CD4-positive, alpha-beta T cell (primary cell): ENCODE measurements around the gene GALNT1. TPM values are rescaled to one million over a fixed set of nuclear protein-coding genes. Genes with fewer than 3 reads are reported as not detected.

ENCODE experiments used
- ATAC-seq: fragments of 200-7000 bp; cut with Tn5 transposase; one replicate; pipeline ENCODE4 v1.10.0; 2022; ENCODE audit warnings: mild to moderate bottlenecking; ENCODE audit not compliant: poor library complexity
- CTCF ChIA-PET: fragments of 350-600 bp; sonication (Branson Sonifier 250); formaldehyde crosslinking; loops from one replicate; lab custom pipeline; 2021; ENCODE audit warnings: antibody characterized with exemption, inconsistent platforms; lab: Charles Lee
- POLR2A ChIA-PET: fragments of 350-600 bp; sonication (Branson Sonifier 250); formaldehyde crosslinking; loops from one replicate; lab custom pipeline; 2021; ENCODE audit warnings: antibody characterized with exemption, inconsistent platforms; lab: Charles Lee
- DNase-seq, 14 experiments: peaks; one replicate each; pipeline ENCODE4 v3.0.0-alpha.2; 2013 to 2020; ENCODE audit warnings: mixed read lengths in 2 of 14
- H3K27ac ChIP-seq, 2 donors: one replicate each; pipeline versions ENCODE4 v1.5.1 to v1.7.0; 2013; ENCODE audit warnings: low read length in 2 of 2, low read depth in 1 of 2, mild to moderate bottlenecking in 1 of 2
- H3K27me3 ChIP-seq, 2 experiments: 1 replicate in 1 of 2; 2 replicates in 1 of 2; pipeline versions ENCODE4 v1.6.1 to v1.7.0; 2013; ENCODE audit warnings: low read length in 2 of 2, control low read depth in 1 of 2, mild to moderate bottlenecking in 1 of 2, moderate library complexity in 1 of 2; ENCODE audit not compliant: insufficient read depth in 2 of 2, control insufficient read depth in 1 of 2
- H3K36me3 ChIP-seq: one replicate; pipeline ENCODE4 v1.6.1; 2013; ENCODE audit warnings: low read length, control low read depth; ENCODE audit not compliant: insufficient read depth
- H3K4me1 ChIP-seq: one replicate; pipeline ENCODE4 v1.6.1; 2013; ENCODE audit warnings: low read length, control low read depth; ENCODE audit not compliant: insufficient read depth
- H3K4me3 ChIP-seq: one replicate; pipeline ENCODE4 v1.5.1; 2013; ENCODE audit warnings: mild to moderate bottlenecking, low read length, moderate library complexity
- H3K9me3 ChIP-seq, 2 experiments: 1 replicate in 1 of 2; 2 replicates in 1 of 2; pipeline versions ENCODE4 v1.6.1 to v1.7.0; 2013; ENCODE audit warnings: low read length in 2 of 2, mild to moderate bottlenecking in 2 of 2, control low read depth in 1 of 2, moderate library complexity in 1 of 2; ENCODE audit not compliant: control insufficient read depth in 1 of 2, insufficient read depth in 1 of 2
- H3K27ac Mint-ChIP-seq: one replicate; pipeline ENCODE4 v1.8.0; 2020; ENCODE audit warnings: mixed read lengths
- H3K27me3 Mint-ChIP-seq: one replicate; pipeline ENCODE4 v1.8.0; 2021; ENCODE audit warnings: mixed read lengths
- H3K36me3 Mint-ChIP-seq: one replicate; pipeline ENCODE4 v1.8.0; 2021; ENCODE audit warnings: low read depth, mixed read lengths
- H3K4me1 Mint-ChIP-seq: one replicate; pipeline ENCODE4 v1.8.0; 2021; ENCODE audit warnings: low read depth, mixed read lengths
- H3K4me3 Mint-ChIP-seq: one replicate; pipeline ENCODE4 v1.8.0; 2020; ENCODE audit warnings: mild to moderate bottlenecking, mixed read lengths
- H3K9me3 Mint-ChIP-seq: one replicate; pipeline ENCODE4 v1.8.0; 2020; ENCODE audit warnings: mixed read lengths
- intact Hi-C, 2 experiments: fragments of 100-400 bp; cut with DNase I in 1 of 2; cut with micrococcal nuclease in 1 of 2; formaldehyde crosslinking; loops; one replicate each; pipeline versions ENCODE4 v1.15.1 to v1.9.0; 2023 to 2025; cut with DNase I, micrococcal nuclease
- total RNA-seq, 174 experiments: library from RNA in 2 of 174; stranded (reverse) in 2 of 174; gene quantifications; one replicate each; pipeline ENCODE4 v1.2.3 and lab custom pipeline; 2021 to 2026
- TF ChIP-seq, protein P1 (sequence below): fragments of 200-600 bp; IDR thresholded peaks from one replicate; pipeline ENCODE4 v1.8.0; 2022; ENCODE audit warnings: antibody characterized with exemption, mild to moderate bottlenecking

The GALNT1 gene
- total RNA-seq, 2 experiments from 2014 or later: 16.1 to 17.9 TPM

- Mint-ChIP-seq H3K4me1 (no peaks in the 10 kb centered on the region), H3K9me3 (no peaks in the 10 kb centered on the region), H3K36me3 (peaks cover 57% of the 10 kb centered on the region), H3K27ac (no peak overlapping the region), H3K27me3 (no peaks in the 10 kb centered on the region), H3K4me3 (no peak overlapping the region)
- peaks cover 0 to 3% of the 10 kb centered on the region in 2 experiments for H3K9me3 ChIP-seq
- no peak overlapping the region for H3K4me3 ChIP-seq
- DNase-seq (no peak), ATAC-seq (no peak)
- H3K27me3 ChIP-seq: no peaks in the 10 kb centered on the region
- peaks cover 9% of the 10 kb centered on the region for H3K36me3 ChIP-seq
- intact Hi-C loops: no loop called here
- TF ChIP-seq, protein P1, sequence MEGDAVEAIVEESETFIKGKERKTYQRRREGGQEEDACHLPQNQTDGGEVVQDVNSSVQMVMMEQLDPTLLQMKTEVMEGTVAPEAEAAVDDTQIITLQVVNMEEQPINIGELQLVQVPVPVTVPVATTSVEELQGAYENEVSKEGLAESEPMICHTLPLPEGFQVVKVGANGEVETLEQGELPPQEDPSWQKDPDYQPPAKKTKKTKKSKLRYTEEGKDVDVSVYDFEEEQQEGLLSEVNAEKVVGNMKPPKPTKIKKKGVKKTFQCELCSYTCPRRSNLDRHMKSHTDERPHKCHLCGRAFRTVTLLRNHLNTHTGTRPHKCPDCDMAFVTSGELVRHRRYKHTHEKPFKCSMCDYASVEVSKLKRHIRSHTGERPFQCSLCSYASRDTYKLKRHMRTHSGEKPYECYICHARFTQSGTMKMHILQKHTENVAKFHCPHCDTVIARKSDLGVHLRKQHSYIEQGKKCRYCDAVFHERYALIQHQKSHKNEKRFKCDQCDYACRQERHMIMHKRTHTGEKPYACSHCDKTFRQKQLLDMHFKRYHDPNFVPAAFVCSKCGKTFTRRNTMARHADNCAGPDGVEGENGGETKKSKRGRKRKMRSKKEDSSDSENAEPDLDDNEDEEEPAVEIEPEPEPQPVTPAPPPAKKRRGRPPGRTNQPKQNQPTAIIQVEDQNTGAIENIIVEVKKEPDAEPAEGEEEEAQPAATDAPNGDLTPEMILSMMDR: no peak
- H3K4me1 ChIP-seq: no peaks in the 10 kb centered on the region
- H3K27ac ChIP-seq: no peak overlapping the region
- CTCF ChIA-PET: interaction anchor here (1.0 kb wide), 1 partner anchor 46 kb away, joined by 3 read pairs; no protein-coding TSS in a partner anchor
- POLR2A ChIA-PET: no interaction called here
Measured at GRCh38 chr18:35710581-35710980, 129.0 kb downstream of the GALNT1 start.

- CTCF ChIA-PET: no interaction called here
- no peaks in the 10 kb centered on the region for H3K27me3 ChIP-seq
- Mint-ChIP-seq H3K36me3 (peaks cover 51% of the 10 kb centered on the region), H3K9me3 (no peaks in the 10 kb centered on the region), H3K4me1 (no peaks in the 10 kb centered on the region), H3K27ac (no peak overlapping the region), H3K4me3 (no peak overlapping the region), H3K27me3 (no peaks in the 10 kb centered on the region)
- intact Hi-C loops: no loop called here
- H3K36me3 ChIP-seq: peaks cover 5% of the 10 kb centered on the region
- no peaks in the 10 kb centered on the region for H3K4me1 ChIP-seq
- POLR2A ChIA-PET: no interaction called here
- H3K27ac ChIP-seq: no peak overlapping the region
- peaks cover 0 to 4% of the 10 kb centered on the region in 2 experiments for H3K9me3 ChIP-seq
- DNase-seq (no peak), ATAC-seq (no peak)
- no peak overlapping the region for H3K4me3 ChIP-seq
- TF ChIP-seq, protein P1: no peak
Measured at GRCh38 chr18:35711227-35711626, 129.7 kb downstream of the GALNT1 start.

- Histone ChIP-seq H3K27me3 (no peaks in the 10 kb centered on the region), H3K27ac (no peak overlapping the region), H3K9me3 (peaks cover 0 to 4% of the 10 kb centered on the region in 2 experiments), H3K4me1 (no peaks in the 10 kb centered on the region), H3K4me3 (no peak overlapping the region), H3K36me3 (peaks cover 5% of the 10 kb centered on the region)
- DNase-seq: no peak
- Mint-ChIP-seq H3K27me3 (no peaks in the 10 kb centered on the region), H3K4me1 (no peaks in the 10 kb centered on the region), H3K4me3 (no peak overlapping the region), H3K27ac (no peak overlapping the region), H3K36me3 (peaks cover 45% of the 10 kb centered on the region), H3K9me3 (peaks cover 10% of the 10 kb centered on the region)
- TF ChIP-seq, protein P1: no peak
- no peak for ATAC-seq
- ChIA-PET POLR2A (no interaction called here), CTCF (interaction anchor here (1.3 kb wide), 1 partner anchor 125 kb away, joined by 4 read pairs; no protein-coding TSS in a partner anchor)
- intact Hi-C loops: no loop called here
Measured at GRCh38 chr18:35713545-35713944, 132.0 kb downstream of the GALNT1 start.
